GM23338 (cell line): ENCODE data around the gene CDCA5. TPM values are rescaled to one million over a fixed set of nuclear protein-coding genes. Genes with fewer than 3 reads are reported as not detected.

Experiments used
- ATAC-seq: fragments of 200-7000 bp; cut with Tn5 transposase; 3 replicates; pipeline ENCODE4 v1.9.1; 2020
- DNase-seq: peaks from one replicate; pipeline ENCODE4 v3.0.0-alpha.2; 2015; ENCODE audit warnings: low spot score
- H2AFZ ChIP-seq: fragments of 200-600 bp; sonication (generic); 2 replicates; pipeline ENCODE4 v1.8.0; 2016; ENCODE audit warnings: antibody characterized with exemption, mild to moderate bottlenecking, moderate library complexity
- H3F3A ChIP-seq: fragments of 200-600 bp; sonication (generic); replicated peaks from 2 replicates; pipeline ENCODE4 v1.8.0; 2017; ENCODE audit warnings: antibody characterized with exemption, mixed run types, low read depth
- H3K27ac ChIP-seq: fragments of 200-600 bp; sonication (generic); 2 replicates; pipeline ENCODE4 v1.6.1; 2016; ENCODE audit warnings: low read depth
- H3K27me3 ChIP-seq: fragments of 200-600 bp; sonication (generic); 2 replicates; pipeline ENCODE4 v1.8.0; 2016; ENCODE audit warnings: mild to moderate bottlenecking, mixed run types, moderate library complexity; ENCODE audit not compliant: insufficient read depth
- H3K36me3 ChIP-seq: fragments of 200-600 bp; sonication (generic); 2 replicates; pipeline ENCODE4 v1.8.0; 2016; ENCODE audit warnings: mild to moderate bottlenecking; ENCODE audit not compliant: insufficient read depth
- H3K4me1 ChIP-seq: fragments of 200-600 bp; sonication (generic); 2 replicates; pipeline ENCODE4 v1.8.0; 2016; ENCODE audit warnings: mild to moderate bottlenecking, moderate library complexity; ENCODE audit not compliant: insufficient read depth
- H3K4me2 ChIP-seq: fragments of 200-600 bp; sonication (generic); 2 replicates; pipeline ENCODE4 v1.7.1; 2017; ENCODE audit warnings: mixed run types
- H3K4me3 ChIP-seq: fragments of 200-600 bp; sonication (generic); 2 replicates; pipeline ENCODE4 v1.6.1; 2016; ENCODE audit warnings: mixed run types
- H3K79me2 ChIP-seq: fragments of 200-600 bp; sonication (generic); replicated peaks from 2 replicates; pipeline ENCODE4 v1.8.0; 2017; ENCODE audit warnings: mild to moderate bottlenecking; ENCODE audit not compliant: insufficient read depth
- H3K9me2 ChIP-seq: fragments of 200-600 bp; sonication (generic); 2 replicates; pipeline ENCODE4 v1.8.0; 2017; ENCODE audit not compliant: insufficient read depth
- H4K20me1 ChIP-seq: fragments of 200-600 bp; sonication (generic); replicated peaks from 2 replicates; pipeline ENCODE4 v1.8.0; 2017; ENCODE audit warnings: mild to moderate bottlenecking; ENCODE audit not compliant: insufficient read depth
- H3K27ac Mint-ChIP-seq: 2 replicates; pipeline ENCODE4 v1.8.0; 2020; ENCODE audit warnings: inconsistent platforms, mild to moderate bottlenecking, moderate library complexity, mixed read lengths
- H3K27me3 Mint-ChIP-seq: 3 replicates; pipeline ENCODE4 v1.8.0; 2022; ENCODE audit warnings: low read depth, mild to moderate bottlenecking, moderate library complexity, mixed read lengths, inconsistent platforms; ENCODE audit not compliant: insufficient read depth, poor library complexity
- H3K36me3 Mint-ChIP-seq: 3 replicates; pipeline ENCODE4 v1.8.0; 2021; ENCODE audit warnings: low read depth, mild to moderate bottlenecking, inconsistent platforms, moderate library complexity, mixed read lengths
- H3K4me1 Mint-ChIP-seq: 3 replicates; pipeline ENCODE4 v1.8.0; 2020; ENCODE audit warnings: mild to moderate bottlenecking, inconsistent platforms, mixed read lengths
- H3K4me3 Mint-ChIP-seq: 3 replicates; pipeline ENCODE4 v1.8.0; 2021; ENCODE audit warnings: moderate library complexity, mild to moderate bottlenecking, inconsistent platforms, mixed read lengths
- H3K9me3 Mint-ChIP-seq: 3 replicates; pipeline ENCODE4 v1.8.0; 2020; ENCODE audit warnings: moderate library complexity, mild to moderate bottlenecking, inconsistent platforms, mixed read lengths
- CREB1 ChIP-seq: fragments of 250-450 bp; sonication (Bioruptor Pico); IDR thresholded peaks from 2 replicates; pipeline ENCODE4 v1.5.0; 2020; ENCODE audit warnings: low read depth, mild to moderate bottlenecking, moderate library complexity
- CTCF ChIP-seq, 2 experiments: fragments of 200-600 bp in 1 of 2; sonication (generic) in 1 of 2; conservative IDR thresholded peaks; 2 replicates each; pipeline versions ENCODE4 v1.5.1 to v1.6.1; 2016 to 2017; ENCODE audit warnings: antibody characterized with exemption in 2 of 2, low read depth in 2 of 2, mild to moderate bottlenecking in 2 of 2, moderate library complexity in 1 of 2
- ETS1 ChIP-seq: IDR thresholded peaks from 2 replicates; pipeline ENCODE4 v1.6.1; 2016; ENCODE audit warnings: antibody characterized with exemption
- EZH2 ChIP-seq: fragments of 200-600 bp; sonication (generic); IDR thresholded peaks from one replicate; pipeline ENCODE4 v1.8.0; 2017; ENCODE audit warnings: antibody characterized with exemption, mild to moderate bottlenecking, low read depth; ENCODE audit not compliant: unreplicated experiment
- EZH2phosphoT487 ChIP-seq: fragments of 200-600 bp; sonication (generic); IDR thresholded peaks from one replicate; pipeline ENCODE4 v1.8.1; 2018; ENCODE audit warnings: antibody characterized with exemption; ENCODE audit not compliant: unreplicated experiment
- JUNB ChIP-seq: IDR thresholded peaks from one replicate; pipeline ENCODE4 v1.6.1; 2016; ENCODE audit warnings: antibody characterized with exemption; ENCODE audit not compliant: unreplicated experiment
- NANOG ChIP-seq: IDR thresholded peaks from 2 replicates; pipeline ENCODE4 v1.6.1; 2016; ENCODE audit warnings: antibody characterized with exemption, borderline replicate concordance
- POLR2AphosphoS5 ChIP-seq: IDR thresholded peaks from 2 replicates; pipeline ENCODE4 v1.6.1; 2016; ENCODE audit warnings: antibody characterized with exemption, low read depth
- REST ChIP-seq: IDR thresholded peaks from one replicate; pipeline ENCODE4 v1.6.1; 2018; ENCODE audit warnings: antibody characterized with exemption; ENCODE audit not compliant: unreplicated experiment
- STAT1 ChIP-seq: IDR thresholded peaks from one replicate; pipeline ENCODE4 v1.6.1; 2016; ENCODE audit warnings: antibody characterized with exemption; ENCODE audit not compliant: unreplicated experiment
- ZNF331 ChIP-seq: fragments of 250-450 bp; sonication (Bioruptor Pico); IDR thresholded peaks from 2 replicates; pipeline ENCODE4 v1.5.0; 2020; ENCODE audit warnings: low read depth, mild to moderate bottlenecking, moderate library complexity
- polyA plus RNA-seq: library from polyadenylated mRNA; unstranded; fragments of >200 nt; fragmentation: Nextera tagmentation; extraction: Ambion mirVana; gene quantifications from 2 replicates; pipeline ENCODE4 v1.2.1, GENCODE V29; 2016
- total RNA-seq: library from RNA; depleted of rRNA; stranded (reverse); fragments of >200 nt; shearing (Covaris generic); gene quantifications from 2 replicates; pipeline ENCODE4 v1.2.3, GENCODE V29; 2014

CDCA5 gene
- total and polyA plus RNA-seq, 2 experiments from 2014 or later = 53.3 to 70.9 TPM

DNA sequence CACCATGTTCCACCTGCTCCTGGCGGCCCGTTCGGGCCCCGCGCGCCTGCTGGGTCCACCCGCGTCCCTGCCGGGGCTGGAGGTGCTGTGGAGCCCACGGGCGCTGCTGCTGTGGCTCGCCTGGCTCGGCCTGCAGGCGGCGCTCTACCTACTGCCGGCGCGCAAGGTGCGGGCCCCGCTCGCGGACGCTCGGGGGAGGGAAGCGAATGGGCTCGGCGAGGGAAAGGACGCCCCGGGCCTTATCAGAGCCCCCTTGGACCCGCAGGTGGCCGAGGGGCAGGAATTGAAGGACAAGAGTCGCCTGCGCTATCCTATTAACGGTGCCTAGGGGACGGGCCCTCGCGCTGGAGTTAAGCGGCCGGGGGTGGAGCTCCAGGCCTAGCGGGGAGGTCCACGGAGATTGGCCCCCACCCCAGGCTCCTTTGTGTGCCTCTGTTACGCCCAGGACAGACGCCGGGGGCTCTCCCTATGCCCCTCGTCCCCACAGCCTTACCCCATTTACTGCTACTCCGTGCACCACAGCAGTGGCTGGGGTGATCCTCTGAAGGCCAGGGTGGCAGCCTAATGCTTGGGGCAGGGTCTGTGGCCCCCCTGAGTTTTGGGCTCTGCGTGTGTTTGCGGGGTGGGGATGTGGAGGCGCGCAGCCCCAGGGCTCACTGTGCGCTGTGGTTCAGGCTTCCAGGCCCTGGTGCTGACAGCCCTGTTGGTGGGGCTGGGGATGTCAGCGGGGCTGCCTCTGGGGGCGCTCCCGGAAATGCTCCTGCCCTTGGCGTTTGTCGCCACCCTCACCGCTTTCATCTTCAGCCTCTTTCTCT is 28.9 kb upstream of the CDCA5 start:
- Histone ChIP-seq H3K27ac (no peak overlapping the region), H3K79me2 (peaks cover 8% of the 10 kb centered on the region; the same call in 1 of the 2 replicates), H3K36me3 (no peaks in the 10 kb centered on the region), H3K27me3 (no peaks in the 10 kb centered on the region), H3F3A (peaks cover 13% of the 10 kb centered on the region), H3K4me3 (peak overlapping the region; percentile 99), H3K4me1 (peaks cover 13% of the 10 kb centered on the region), H2AFZ (0 out of 2 replicates have a peak overlapping the region, but pooled peaks have one; percentile 69), H3K4me2 (peak overlapping the region; percentile 99), H3K9me2 (no peaks in the 10 kb centered on the region), H4K20me1 (peaks cover 5% of the 10 kb centered on the region; the same call in 1 of the 2 replicates)
- DNase-seq (peak; percentile 78), ATAC-seq (peak; percentile 31)
- H3K4me1 Mint-ChIP-seq = peaks cover 25% of the 10 kb centered on the region
- H3K4me3 Mint-ChIP-seq = peak overlapping the region; percentile 96
- peaks cover 24% of the 10 kb centered on the region; the same call in 2 of the 3 replicates for H3K36me3 Mint-ChIP-seq
- H3K27ac Mint-ChIP-seq = peak overlapping the region; percentile 44; the same call in 1 of the 2 replicates
- H3K9me3 Mint-ChIP-seq = peaks cover 2% of the 10 kb centered on the region; the same call in 2 of the 3 replicates
- TF ChIP-seq REST (no peak), JUNB (no peak), ETS1 (no peak), NANOG (no peak), POLR2AphosphoS5 (peak; percentile 10; the same call in 1 of the 2 replicates), STAT1 (no peak), CTCF (conservative IDR thresholded peaks at IDR 0.05; ENCODE audit: low read depth in 2 of 2) (peak; percentile 66 to 81), ZNF331 (CRISPR knock-in tag) (no peak), CREB1 (no peak; the same call in 1 of the 2 replicates), EZH2phosphoT487 (no peak), EZH2 (no peak)
- peaks cover 43% of the 10 kb centered on the region for H3K27me3 Mint-ChIP-seq
